Measurements from ENCODE around the gene SH3RF1. TPM values are rescaled to one million over a fixed set of nuclear protein-coding genes. Genes with fewer than 3 reads are reported as not detected.

SH3RF1 gene
- total RNA-seq, 1 donor from 2014 or later = 17.1 TPM

GRCh38 chr4:169098054-169098497, 172.7 kb downstream of the SH3RF1 start:
- Histone ChIP-seq H3K27ac (no peak overlapping the region), H3K4me3 (no peak overlapping the region), H3F3A (ENCODE audit: low read depth) (peaks cover 7% of the 10 kb centered on the region), H3K9me3 (ENCODE audit: low read depth) (no peaks in the 10 kb centered on the region), H3K36me3 (peaks cover 18% of the 10 kb centered on the region), H3K4me1 (peaks cover 30% of the 10 kb centered on the region), H3K4me2 (no peak overlapping the region), H4K20me1 (ENCODE audit: low read depth) (peaks cover 9% of the 10 kb centered on the region), H3K79me2 (ENCODE audit: low read depth) (no peaks in the 10 kb centered on the region), H3K27me3 (no peaks in the 10 kb centered on the region), H3K9ac (no peak overlapping the region), H2AFZ (replicated peaks) (no peak overlapping the region)
- H3K4me1 Mint-ChIP-seq = peaks cover 30% of the 10 kb centered on the region
- no peak for DNase-seq (ENCODE audit: low spot score)
- TF ChIP-seq, protein P1, sequence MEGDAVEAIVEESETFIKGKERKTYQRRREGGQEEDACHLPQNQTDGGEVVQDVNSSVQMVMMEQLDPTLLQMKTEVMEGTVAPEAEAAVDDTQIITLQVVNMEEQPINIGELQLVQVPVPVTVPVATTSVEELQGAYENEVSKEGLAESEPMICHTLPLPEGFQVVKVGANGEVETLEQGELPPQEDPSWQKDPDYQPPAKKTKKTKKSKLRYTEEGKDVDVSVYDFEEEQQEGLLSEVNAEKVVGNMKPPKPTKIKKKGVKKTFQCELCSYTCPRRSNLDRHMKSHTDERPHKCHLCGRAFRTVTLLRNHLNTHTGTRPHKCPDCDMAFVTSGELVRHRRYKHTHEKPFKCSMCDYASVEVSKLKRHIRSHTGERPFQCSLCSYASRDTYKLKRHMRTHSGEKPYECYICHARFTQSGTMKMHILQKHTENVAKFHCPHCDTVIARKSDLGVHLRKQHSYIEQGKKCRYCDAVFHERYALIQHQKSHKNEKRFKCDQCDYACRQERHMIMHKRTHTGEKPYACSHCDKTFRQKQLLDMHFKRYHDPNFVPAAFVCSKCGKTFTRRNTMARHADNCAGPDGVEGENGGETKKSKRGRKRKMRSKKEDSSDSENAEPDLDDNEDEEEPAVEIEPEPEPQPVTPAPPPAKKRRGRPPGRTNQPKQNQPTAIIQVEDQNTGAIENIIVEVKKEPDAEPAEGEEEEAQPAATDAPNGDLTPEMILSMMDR (IDR thresholded peaks at IDR 0.05) = no peak
- TF ChIP-seq EZH2phosphoT487 (IDR thresholded peaks at IDR 0.05) (no peak), EZH2 (IDR thresholded peaks at IDR 0.05) (no peak)
- H3K27ac Mint-ChIP-seq = no peak overlapping the region
- H3K9me3 Mint-ChIP-seq = no peaks in the 10 kb centered on the region
- H3K27me3 Mint-ChIP-seq (ENCODE audit: insufficient read depth, low read depth) = no peaks in the 10 kb centered on the region
- no peak overlapping the region for H3K4me3 Mint-ChIP-seq
- peaks cover 36% of the 10 kb centered on the region for H3K36me3 Mint-ChIP-seq

GRCh38 chr4:169096221-169096620, 174.5 kb downstream of the SH3RF1 start:
- no peak overlapping the region for H3K9ac ChIP-seq
- H3K9me3 ChIP-seq (ENCODE audit: low read depth) = no peaks in the 10 kb centered on the region
- no peaks in the 10 kb centered on the region for H3K27me3 ChIP-seq
- no peak overlapping the region for H3K4me2 ChIP-seq
- peaks cover 13% of the 10 kb centered on the region for H3K4me1 ChIP-seq
- H3K27ac ChIP-seq = no peak overlapping the region
- peaks cover 9% of the 10 kb centered on the region for H4K20me1 ChIP-seq (ENCODE audit: low read depth)
- H3K79me2 ChIP-seq (ENCODE audit: low read depth) = no peaks in the 10 kb centered on the region
- no peaks in the 10 kb centered on the region for H3K27me3 Mint-ChIP-seq (ENCODE audit: insufficient read depth, low read depth)
- peaks cover 17% of the 10 kb centered on the region for H3K4me1 Mint-ChIP-seq
- no peak overlapping the region for H3K4me3 ChIP-seq
- H3K9me3 Mint-ChIP-seq = peaks cover 6% of the 10 kb centered on the region
- no peak overlapping the region for H2AFZ ChIP-seq (replicated peaks)
- H3K4me3 Mint-ChIP-seq = no peak overlapping the region
- no peak overlapping the region for H3K27ac Mint-ChIP-seq
- H3F3A ChIP-seq (ENCODE audit: low read depth) = peaks cover 5% of the 10 kb centered on the region
- no peak for DNase-seq (ENCODE audit: low spot score)
- peaks cover 45% of the 10 kb centered on the region for H3K36me3 Mint-ChIP-seq
- TF ChIP-seq EZH2phosphoT487 (IDR thresholded peaks at IDR 0.05) (no peak), EZH2 (IDR thresholded peaks at IDR 0.05) (no peak)
- TF ChIP-seq, protein P1 (IDR thresholded peaks at IDR 0.05) = no peak
- peaks cover 19% of the 10 kb centered on the region for H3K36me3 ChIP-seq

DNA sequence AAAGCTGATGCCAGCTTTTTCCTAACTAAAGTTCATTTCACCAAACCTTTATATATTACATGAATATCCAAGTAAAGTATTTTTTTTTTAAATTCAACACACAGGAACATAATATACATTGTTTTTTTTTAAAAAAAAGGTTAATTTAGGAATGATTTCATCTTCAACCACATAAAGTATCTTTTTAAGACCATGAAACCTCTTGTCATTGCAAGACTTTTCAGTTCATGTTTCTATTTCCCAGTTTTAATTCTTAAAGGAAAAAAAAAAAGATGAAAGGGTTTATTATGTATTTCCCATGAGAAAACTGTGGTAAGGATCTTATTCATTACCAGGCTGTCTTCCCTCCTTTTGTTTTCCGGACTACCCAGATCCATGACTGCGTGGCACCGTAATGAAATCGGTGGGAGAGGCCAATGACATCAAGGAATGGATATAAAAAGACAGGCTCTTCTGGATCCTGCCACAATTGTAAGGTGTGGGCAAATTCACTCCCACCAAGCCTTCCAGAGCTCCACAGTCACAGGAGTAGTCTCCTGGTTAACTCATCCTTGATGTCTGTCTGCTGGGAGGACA, 176.0 kb downstream of the SH3RF1 start:
- Histone ChIP-seq H3F3A (ENCODE audit: low read depth) (no peaks in the 10 kb centered on the region), H2AFZ (replicated peaks) (no peak overlapping the region), H3K27me3 (no peaks in the 10 kb centered on the region), H3K4me3 (no peak overlapping the region), H3K9ac (no peak overlapping the region), H3K4me2 (no peak overlapping the region), H3K27ac (no peak overlapping the region), H3K36me3 (peaks cover 19% of the 10 kb centered on the region), H4K20me1 (ENCODE audit: low read depth) (no peaks in the 10 kb centered on the region), H3K9me3 (ENCODE audit: low read depth) (no peaks in the 10 kb centered on the region), H3K79me2 (ENCODE audit: low read depth) (no peaks in the 10 kb centered on the region), H3K4me1 (no peaks in the 10 kb centered on the region)
- TF ChIP-seq EZH2 (IDR thresholded peaks at IDR 0.05) (no peak), EZH2phosphoT487 (IDR thresholded peaks at IDR 0.05) (no peak)
- TF ChIP-seq, protein P1 (IDR thresholded peaks at IDR 0.05) = no peak
- H3K36me3 Mint-ChIP-seq = peaks cover 51% of the 10 kb centered on the region
- H3K27ac Mint-ChIP-seq = no peak overlapping the region
- no peak overlapping the region for H3K4me3 Mint-ChIP-seq
- peaks cover 6% of the 10 kb centered on the region for H3K9me3 Mint-ChIP-seq
- H3K4me1 Mint-ChIP-seq = peaks cover 2% of the 10 kb centered on the region
- no peak for DNase-seq (ENCODE audit: low spot score)
- no peaks in the 10 kb centered on the region for H3K27me3 Mint-ChIP-seq (ENCODE audit: insufficient read depth, low read depth)

Measured in neural progenitor cell (in vitro differentiated cells).